AG09309 (cell line): Measurements from ENCODE around the gene PPP2R1B.

Experiments
- DNase-seq: peaks from one replicate; pipeline ENCODE4 v3.0.0-alpha.2; 2010; ENCODE audit warnings: low read depth
- H3K4me3 ChIP-seq: 2 replicates; pipeline ENCODE4 v1.5.1; 2011; ENCODE audit warnings: mild to moderate bottlenecking, low read depth, low read length, moderate library complexity; ENCODE audit not compliant: control insufficient read depth
- TF ChIP-seq, protein P1 (sequence below): IDR thresholded peaks from 2 replicates; pipeline ENCODE4 v1.5.1; 2011; ENCODE audit warnings: mild to moderate bottlenecking, low read depth, low read length, inconsistent platforms; ENCODE audit not compliant: insufficient read depth, control insufficient read depth; ENCODE audit errors: missing control alignments

The PPP2R1B gene

DNA sequence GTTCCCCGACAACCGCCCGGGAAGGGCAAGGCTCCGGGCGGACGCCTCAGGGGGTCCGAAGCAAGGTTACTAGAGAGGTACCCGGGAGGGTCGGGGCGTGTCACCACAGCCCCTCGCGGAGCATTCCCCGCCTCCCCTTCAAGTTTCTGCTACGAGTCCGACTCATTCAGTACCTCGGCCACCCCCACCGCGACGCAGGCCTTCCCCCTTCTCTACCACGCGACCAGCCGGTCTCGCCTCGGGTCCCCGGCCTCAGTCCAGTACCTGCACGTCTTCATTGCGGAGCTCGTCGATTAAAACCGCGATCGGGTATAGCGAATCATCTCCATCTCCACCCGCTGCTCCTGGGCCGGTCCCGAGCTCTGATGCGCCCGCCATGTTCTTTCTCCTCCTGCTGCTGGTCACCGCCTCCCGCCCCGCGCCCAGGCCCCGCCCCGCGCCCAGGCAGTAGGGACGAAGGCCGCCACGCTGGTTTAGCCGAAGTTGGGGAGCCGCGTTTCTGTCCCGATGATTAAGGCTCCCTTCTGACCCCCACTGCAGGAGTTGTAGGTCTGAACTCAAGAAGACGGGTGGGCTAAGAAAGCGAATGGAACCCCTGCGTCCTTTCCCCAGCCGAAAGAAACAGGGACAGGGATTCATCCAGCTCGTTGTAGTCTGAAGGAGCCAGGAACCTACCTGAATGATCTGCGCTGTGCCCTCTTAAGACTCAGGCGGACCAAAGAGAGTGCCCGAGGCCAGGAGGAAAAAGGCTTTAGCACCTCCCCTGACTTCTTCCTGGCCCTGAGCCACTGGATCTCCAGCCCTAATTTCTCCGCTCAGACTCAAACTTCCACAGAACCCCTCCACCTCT lies at the start of gene PPP2R1B:
Gene PPP2R1B (minus strand): TSS at position 406 of the 850 bp plus-strand sequence. CDS start 28 bp downstream, at position 378.
- TF ChIP-seq, protein P1, sequence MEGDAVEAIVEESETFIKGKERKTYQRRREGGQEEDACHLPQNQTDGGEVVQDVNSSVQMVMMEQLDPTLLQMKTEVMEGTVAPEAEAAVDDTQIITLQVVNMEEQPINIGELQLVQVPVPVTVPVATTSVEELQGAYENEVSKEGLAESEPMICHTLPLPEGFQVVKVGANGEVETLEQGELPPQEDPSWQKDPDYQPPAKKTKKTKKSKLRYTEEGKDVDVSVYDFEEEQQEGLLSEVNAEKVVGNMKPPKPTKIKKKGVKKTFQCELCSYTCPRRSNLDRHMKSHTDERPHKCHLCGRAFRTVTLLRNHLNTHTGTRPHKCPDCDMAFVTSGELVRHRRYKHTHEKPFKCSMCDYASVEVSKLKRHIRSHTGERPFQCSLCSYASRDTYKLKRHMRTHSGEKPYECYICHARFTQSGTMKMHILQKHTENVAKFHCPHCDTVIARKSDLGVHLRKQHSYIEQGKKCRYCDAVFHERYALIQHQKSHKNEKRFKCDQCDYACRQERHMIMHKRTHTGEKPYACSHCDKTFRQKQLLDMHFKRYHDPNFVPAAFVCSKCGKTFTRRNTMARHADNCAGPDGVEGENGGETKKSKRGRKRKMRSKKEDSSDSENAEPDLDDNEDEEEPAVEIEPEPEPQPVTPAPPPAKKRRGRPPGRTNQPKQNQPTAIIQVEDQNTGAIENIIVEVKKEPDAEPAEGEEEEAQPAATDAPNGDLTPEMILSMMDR, result no peak
- DNase-seq, result no peak
- H3K4me3 ChIP-seq, result peak within 1 kb of the TSS; percentile 86

DNA sequence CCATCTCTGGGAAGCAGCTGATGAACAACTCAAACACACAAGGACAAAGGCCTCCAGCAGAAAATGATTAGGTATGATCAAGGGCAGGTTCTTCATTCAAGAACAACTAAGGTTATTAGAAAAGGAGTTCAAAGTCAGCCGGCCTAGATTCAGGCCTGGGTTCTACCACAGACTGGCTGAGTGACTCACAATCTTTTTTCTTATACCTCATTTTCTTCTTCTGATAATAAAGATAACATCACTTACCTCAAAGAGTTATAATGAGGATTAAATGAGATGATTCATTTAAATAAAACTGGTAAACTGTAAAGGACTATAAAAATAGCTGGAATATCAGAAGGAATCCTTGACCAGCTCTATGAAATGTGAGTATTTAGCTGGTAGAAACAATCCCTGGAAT lies 49.3 kb upstream of the PPP2R1B start:
- DNase-seq, result no peak
- H3K4me3 ChIP-seq, result no peak overlapping the region
- TF ChIP-seq, protein P1, result no peak

DNA sequence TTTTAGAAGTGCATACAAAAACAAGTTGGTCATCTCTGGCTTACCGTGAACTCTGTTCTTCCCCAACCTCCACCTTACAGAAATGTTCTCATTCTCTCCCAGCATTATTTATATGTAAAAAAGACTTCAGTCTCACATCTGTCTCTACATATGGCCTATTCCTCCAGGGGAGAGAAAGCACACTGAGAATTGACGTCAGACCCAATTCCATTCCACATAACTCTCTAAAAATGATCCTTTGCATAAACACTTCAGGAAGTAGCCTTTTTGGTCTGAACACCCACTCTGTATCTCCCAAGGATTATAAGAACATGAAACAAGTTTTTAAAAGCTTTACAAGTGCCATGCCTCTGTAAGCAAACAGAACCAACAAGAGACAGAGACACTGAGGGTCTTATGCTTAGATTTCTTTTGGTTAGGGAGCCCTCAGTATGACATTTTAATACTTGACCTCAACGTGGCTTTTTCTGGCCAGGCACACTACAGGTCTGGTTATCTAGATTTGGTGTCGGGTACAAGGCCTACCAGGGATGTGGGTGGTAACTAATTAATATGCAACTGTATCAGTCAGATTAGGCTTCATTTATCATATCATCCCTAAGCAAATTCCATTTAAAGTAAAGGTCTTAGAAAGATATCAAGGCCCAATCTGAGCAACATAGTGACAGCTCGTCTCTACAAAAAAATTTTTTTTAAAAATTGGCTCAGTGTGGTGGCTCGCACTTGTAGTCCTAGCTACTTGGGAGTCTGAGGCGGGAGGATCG lies 48.5 kb upstream of the PPP2R1B start:
- TF ChIP-seq, protein P1, result no peak
- H3K4me3 ChIP-seq, result no peak overlapping the region
- DNase-seq, result peak; percentile 55

DNA sequence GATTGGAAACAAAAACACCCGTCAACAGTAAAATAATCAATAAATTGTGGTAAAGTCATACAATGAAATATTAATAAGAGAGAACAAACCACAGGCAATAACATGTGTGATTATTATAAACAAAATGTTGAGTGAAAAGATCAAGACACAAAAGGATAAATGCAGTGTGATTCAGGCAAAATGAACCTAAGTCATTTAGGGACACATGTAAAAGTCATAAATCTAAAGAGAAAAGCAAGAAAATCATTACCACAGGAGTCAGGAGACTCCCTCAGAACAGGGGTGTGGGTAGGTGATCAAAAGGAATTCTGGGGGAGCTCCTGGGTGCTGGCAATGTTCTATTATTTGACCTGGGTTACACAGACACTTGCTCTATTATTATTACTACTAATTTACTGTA lies 47.9 kb upstream of the PPP2R1B start:
- no peak overlapping the region for H3K4me3 ChIP-seq
- TF ChIP-seq, protein P1, result no peak
- DNase-seq, result no peak

DNA sequence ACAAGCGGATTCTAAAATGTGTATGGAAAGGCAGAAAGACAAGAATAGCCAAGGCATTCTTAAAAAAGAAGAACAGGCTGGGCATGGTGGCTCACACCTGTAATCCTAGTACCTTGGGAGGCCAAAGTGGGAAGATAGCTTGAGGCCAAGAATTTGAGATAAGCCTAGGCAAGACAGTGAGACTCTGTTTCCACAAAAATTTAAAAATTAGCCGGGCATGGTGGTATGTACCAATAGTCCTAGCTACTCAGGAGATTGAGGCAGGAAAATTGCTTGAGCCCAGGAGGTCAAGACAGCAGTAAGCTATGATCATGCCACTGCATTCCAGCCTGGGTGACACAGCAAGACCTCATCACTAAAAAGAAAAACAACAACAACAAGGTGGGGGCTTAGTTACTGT lies 46.0 kb upstream of the PPP2R1B start:
- TF ChIP-seq, protein P1, result no peak
- no peak for DNase-seq
- no peak overlapping the region for H3K4me3 ChIP-seq

DNA sequence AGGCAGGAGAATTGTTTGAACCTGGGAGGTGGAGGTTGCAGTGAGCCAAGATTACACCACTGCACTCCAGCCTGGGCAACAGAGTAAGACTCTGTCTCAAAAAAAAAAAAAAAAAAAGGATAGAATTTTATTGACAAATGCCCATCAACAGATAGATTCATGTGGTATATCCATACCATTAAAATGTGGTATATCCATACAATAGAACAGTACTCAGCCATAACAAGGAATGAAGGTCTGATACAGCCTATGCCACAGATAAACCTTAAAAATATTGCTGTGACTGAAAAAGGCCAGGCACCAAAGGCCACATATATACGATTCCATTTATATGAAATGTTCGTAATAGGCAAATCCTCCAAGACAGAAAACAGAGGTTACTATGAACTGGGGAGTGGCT lies 45.3 kb upstream of the PPP2R1B start:
- TF ChIP-seq, protein P1, result no peak
- DNase-seq, result no peak
- H3K4me3 ChIP-seq, result no peak overlapping the region
